ENCODE results near the gene DIS3L2.

DIS3L2 gene

GRCh38 chr2:232085164-232085563 is 123.7 kb downstream of the DIS3L2 start:
- DNase-seq (ENCODE audit: extremely low read depth, low read depth) = no peak
- TF ChIP-seq CTCF (IDR thresholded peaks at IDR 0.05; ENCODE audit: low read depth, low read length) = no peak

GRCh38 chr2:232085826-232086425 is 124.4 kb downstream of the DIS3L2 start:
- TF ChIP-seq CTCF (IDR thresholded peaks at IDR 0.05; ENCODE audit: low read depth, low read length) = no peak
- no peak for DNase-seq (ENCODE audit: extremely low read depth, low read depth)

- DNase-seq (ENCODE audit: extremely low read depth, low read depth) = no peak
- no peak for TF ChIP-seq CTCF (IDR thresholded peaks at IDR 0.05; ENCODE audit: low read depth, low read length)
These were observed 127.3 kb downstream of the DIS3L2 start for GRCh38 chr2:232088771-232089170.

GRCh38 chr2:232094201-232094600 is 132.7 kb downstream of the DIS3L2 start:
- no peak for TF ChIP-seq CTCF (IDR thresholded peaks at IDR 0.05; ENCODE audit: low read depth, low read length)
- no peak for DNase-seq (ENCODE audit: extremely low read depth, low read depth)

- DNase-seq (ENCODE audit: extremely low read depth, low read depth) = no peak
- TF ChIP-seq CTCF (IDR thresholded peaks at IDR 0.05; ENCODE audit: low read depth, low read length) = no peak
These were observed 133.4 kb downstream of the DIS3L2 start for GRCh38 chr2:232094883-232095282.

- no peak for DNase-seq (ENCODE audit: extremely low read depth, low read depth)
- no peak for TF ChIP-seq CTCF (IDR thresholded peaks at IDR 0.05; ENCODE audit: low read depth, low read length)
These were observed 135.7 kb downstream of the DIS3L2 start for GRCh38 chr2:232097260-232097659.

GRCh38 chr2:232097758-232098157 is 136.2 kb downstream of the DIS3L2 start:
- TF ChIP-seq CTCF (IDR thresholded peaks at IDR 0.05; ENCODE audit: low read depth, low read length) = no peak
- no peak for DNase-seq (ENCODE audit: extremely low read depth, low read depth)

All from AG09319 (cell line).